GM18909 (cell line): ENCODE measurements around the gene RPS15.
A peak's percentile ranks its signal among the peaks of the same experiment; 100 is the strongest.

Experiments
- ATAC-seq: cut with Tn5 transposase; IDR thresholded peaks from one replicate; pipeline ENCODE4 v1.9.1; 2021; ENCODE audit warnings: mild to moderate bottlenecking; ENCODE audit not compliant: unreplicated experiment, poor library complexity

RPS15 gene

GRCh38 chr19:1438035-1438932 lies at the start of gene RPS15:
RPS15 (plus strand) TSS chr19:1438396; CDS start chr19:1438426, 30 bp downstream.
- peak; percentile 79 for ATAC-seq

GRCh38 chr19:1388637-1389026 lies 49.6 kb upstream of the RPS15 start:
- no peak for ATAC-seq

GRCh38 chr19:1389033-1389940 lies 48.9 kb upstream of the RPS15 start:
- ATAC-seq = no peak

GRCh38 chr19:1390890-1391423 lies 47.2 kb upstream of the RPS15 start:
- ATAC-seq = no peak

GRCh38 chr19:1392407-1392806 lies 45.8 kb upstream of the RPS15 start:
- ATAC-seq = no peak

- no peak for ATAC-seq
Observed at GRCh38 chr19:1392939-1393530, 45.2 kb upstream of the RPS15 start.

- ATAC-seq = no peak
Observed at GRCh38 chr19:1393841-1394240, 44.4 kb upstream of the RPS15 start.

- no peak for ATAC-seq
Observed at GRCh38 chr19:1394252-1395193, 43.7 kb upstream of the RPS15 start.

DNA sequence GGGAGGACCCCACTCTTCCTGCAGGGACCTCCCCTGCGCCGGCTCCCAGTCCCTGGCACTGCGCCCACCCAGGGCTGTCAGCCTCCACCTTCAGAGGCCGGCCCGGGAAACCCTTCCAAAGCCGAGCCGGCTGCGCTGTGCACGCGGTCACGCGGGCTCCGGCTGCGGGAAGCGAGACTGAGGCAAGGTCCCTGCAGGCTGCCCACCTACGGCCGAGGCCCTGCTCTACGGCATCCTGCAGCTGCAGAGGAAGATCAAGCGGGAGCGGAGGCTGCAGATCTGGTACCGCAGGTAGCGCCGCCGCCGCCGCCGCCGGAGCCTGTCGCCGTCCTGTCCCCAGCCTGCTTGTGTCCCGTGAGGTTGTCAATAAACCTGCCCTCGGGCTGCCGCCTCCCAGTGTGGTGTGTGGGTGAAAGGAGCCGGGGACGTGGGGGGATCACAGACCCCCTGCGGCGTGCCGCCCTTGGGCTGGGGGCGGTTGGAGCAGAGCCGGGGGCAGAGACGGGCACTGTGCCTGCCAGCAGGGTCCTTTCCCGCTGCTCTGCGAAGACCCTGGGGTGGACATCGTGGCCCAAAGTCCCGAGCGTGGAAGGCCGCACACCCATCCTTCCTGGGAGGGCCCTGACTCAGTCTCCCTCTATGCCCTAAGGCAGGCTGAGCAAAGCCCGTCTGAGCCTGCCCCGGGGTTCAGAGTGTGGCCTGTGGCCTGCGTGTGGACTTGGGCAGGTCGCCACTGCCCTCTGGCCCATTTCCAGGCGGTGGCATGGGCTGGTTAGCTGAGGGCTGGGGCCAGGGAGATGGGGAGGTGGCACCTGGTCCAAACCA lies 42.8 kb upstream of the RPS15 start:
- no peak for ATAC-seq

- no peak for ATAC-seq
Observed at GRCh38 chr19:1396019-1396767, 42.0 kb upstream of the RPS15 start.

GRCh38 chr19:1396768-1397679 lies 41.2 kb upstream of the RPS15 start:
- no peak for ATAC-seq

DNA sequence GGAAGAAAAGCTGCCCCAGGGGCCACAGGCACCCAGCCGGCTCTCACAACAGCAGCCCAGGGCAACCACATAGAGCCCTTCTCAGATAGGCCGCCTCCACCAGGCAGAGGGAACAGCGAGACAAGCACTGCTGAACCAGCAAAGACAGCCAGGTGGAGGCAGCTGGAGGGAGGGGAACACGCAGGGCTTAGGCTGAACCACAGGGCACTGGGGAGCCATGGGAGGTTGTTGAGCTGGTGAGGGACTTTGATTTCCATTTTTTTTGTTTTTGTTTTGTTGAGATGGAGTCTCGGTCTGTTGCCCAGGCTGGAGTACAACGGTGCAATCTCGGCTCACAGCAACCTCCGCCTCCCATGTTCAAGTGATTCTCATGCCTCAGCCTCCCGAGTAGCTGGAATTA lies 40.4 kb upstream of the RPS15 start:
- ATAC-seq = no peak

- ATAC-seq = no peak
Observed at GRCh38 chr19:1399079-1399478, 39.1 kb upstream of the RPS15 start.

DNA sequence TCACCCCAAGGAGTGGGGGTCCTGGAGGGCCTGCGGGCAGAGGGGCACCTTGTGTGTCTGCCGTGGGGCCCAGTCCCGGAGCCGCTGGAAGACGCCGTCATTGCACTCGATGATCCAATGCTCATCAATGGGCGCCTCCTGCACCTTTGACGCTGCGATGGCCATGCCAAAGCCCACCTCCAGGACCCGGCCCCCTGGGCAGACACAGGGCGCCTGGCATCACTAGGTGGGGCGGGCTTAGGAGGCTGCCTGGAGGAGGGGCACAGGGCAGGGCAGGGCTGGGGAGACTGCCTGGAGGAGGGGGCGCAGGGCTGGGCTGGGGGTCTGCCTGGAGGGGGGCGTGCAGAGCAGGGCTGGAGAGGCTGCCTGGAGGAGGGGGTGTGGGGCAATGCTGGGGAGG lies 38.5 kb upstream of the RPS15 start:
- ATAC-seq = no peak

GRCh38 chr19:1400281-1401137 lies 37.7 kb upstream of the RPS15 start:
- ATAC-seq = no peak
